H9 (cell line): Measurements from ENCODE around the gene SLC35F6. TPM values are rescaled to one million over a fixed set of nuclear protein-coding genes. Genes with fewer than 3 reads are reported as not detected.

Experiments used
- DNase-seq: peaks from one replicate; pipeline ENCODE4 v3.0.0-alpha.2; 2017
- H2AFZ ChIP-seq: one replicate; pipeline ENCODE4 v1.6.1; 2013; ENCODE audit warnings: mild to moderate bottlenecking, low read length, control low read depth, moderate library complexity
- H2AK5ac ChIP-seq: 2 replicates; pipeline ENCODE4 v1.6.1; 2013; ENCODE audit warnings: low read length, control low read depth, mixed read lengths; ENCODE audit not compliant: insufficient read length
- H2BK120ac ChIP-seq: one replicate; pipeline ENCODE4 v1.6.1; 2013; ENCODE audit warnings: low read depth, mild to moderate bottlenecking, low read length, control low read depth, inconsistent platforms; ENCODE audit not compliant: poor library complexity, severe bottlenecking
- H2BK12ac ChIP-seq: 2 replicates; pipeline ENCODE4 v1.6.1; 2013; ENCODE audit warnings: low read length, control low read depth, mixed read lengths, low read depth; ENCODE audit not compliant: insufficient read length
- H2BK15ac ChIP-seq: 2 replicates; pipeline ENCODE4 v1.6.1; 2013; ENCODE audit warnings: low read depth, low read length, control low read depth
- H2BK20ac ChIP-seq: one replicate; pipeline ENCODE4 v1.6.1; 2013; ENCODE audit warnings: low read depth, mild to moderate bottlenecking, low read length, control low read depth, inconsistent platforms; ENCODE audit not compliant: poor library complexity, severe bottlenecking
- H2BK5ac ChIP-seq: 2 replicates; pipeline ENCODE4 v1.6.1; 2013; ENCODE audit warnings: low read length, control low read depth, mixed read lengths; ENCODE audit not compliant: insufficient read length
- H3K14ac ChIP-seq: 2 replicates; pipeline ENCODE4 v1.6.1; 2013; ENCODE audit warnings: low read length, control low read depth; ENCODE audit not compliant: insufficient read depth
- H3K18ac ChIP-seq: 2 replicates; pipeline ENCODE4 v1.6.1; 2013; ENCODE audit warnings: low read depth, mild to moderate bottlenecking, mixed read lengths, low read length, control low read depth; ENCODE audit not compliant: insufficient read length
- H3K23ac ChIP-seq: 2 replicates; pipeline ENCODE4 v1.6.1; 2013; ENCODE audit warnings: low read length, control low read depth, mixed read lengths, low read depth; ENCODE audit not compliant: insufficient read length
- H3K23me2 ChIP-seq: 2 replicates; pipeline ENCODE4 v1.6.1; 2013; ENCODE audit warnings: low read depth, mild to moderate bottlenecking, mixed read lengths, low read length, control low read depth; ENCODE audit not compliant: insufficient read length, poor library complexity, severe bottlenecking
- H3K27ac ChIP-seq: 2 replicates; pipeline ENCODE4 v1.5.1; 2013; ENCODE audit warnings: low read length, control low read depth, mixed read lengths, low read depth; ENCODE audit not compliant: insufficient read length
- H3K27me3 ChIP-seq: 2 replicates; pipeline ENCODE4 v1.6.1; 2013; ENCODE audit warnings: low read length, control low read depth, inconsistent platforms; ENCODE audit not compliant: insufficient read depth
- H3K4ac ChIP-seq: 2 replicates; pipeline ENCODE4 v1.6.1; 2013; ENCODE audit warnings: low read depth, mild to moderate bottlenecking, control low read depth, inconsistent platforms, low read length, moderate library complexity
- H3K4me1 ChIP-seq: 2 replicates; pipeline ENCODE4 v1.6.1; 2013; ENCODE audit warnings: low read length, control low read depth, inconsistent platforms; ENCODE audit not compliant: insufficient read depth
- H3K4me2 ChIP-seq: 2 replicates; pipeline ENCODE4 v1.6.1; 2013; ENCODE audit warnings: low read length, control low read depth, mixed read lengths; ENCODE audit not compliant: insufficient read length, insufficient read depth
- H3K56ac ChIP-seq: 2 replicates; pipeline ENCODE4 v1.6.1; 2013; ENCODE audit warnings: low read depth, mild to moderate bottlenecking, mixed read lengths, low read length, control low read depth; ENCODE audit not compliant: insufficient read length
- H3K79me1 ChIP-seq: 2 replicates; pipeline ENCODE4 v1.6.1; 2013; ENCODE audit warnings: low read depth, mild to moderate bottlenecking, moderate library complexity, low read length, control low read depth, inconsistent platforms; ENCODE audit not compliant: insufficient read depth, poor library complexity, severe bottlenecking
- H3K79me2 ChIP-seq: 2 replicates; pipeline ENCODE4 v1.6.1; 2013; ENCODE audit warnings: low read length, control low read depth, inconsistent platforms; ENCODE audit not compliant: insufficient read depth
- H3K9ac ChIP-seq: 2 replicates; pipeline ENCODE4 v1.6.1; 2013; ENCODE audit warnings: low read length, control low read depth, mixed read lengths; ENCODE audit not compliant: insufficient read length; ENCODE audit errors: extremely low read depth
- H3K9me3 ChIP-seq: one replicate; pipeline ENCODE4 v1.6.1; 2013; ENCODE audit warnings: low read depth, low read length, inconsistent platforms; ENCODE audit not compliant: control insufficient read depth
- H3T11ph ChIP-seq: one replicate; pipeline ENCODE4 v1.6.1; 2013; ENCODE audit warnings: mild to moderate bottlenecking, low read length, control low read depth, inconsistent platforms
- H4K20me1 ChIP-seq: one replicate; pipeline ENCODE4 v1.6.1; 2013; ENCODE audit not compliant: control insufficient read depth, insufficient read length, insufficient read depth
- H4K5ac ChIP-seq: 2 replicates; pipeline ENCODE4 v1.6.1; 2013; ENCODE audit warnings: low read depth, mild to moderate bottlenecking, mixed read lengths, low read length, control low read depth; ENCODE audit not compliant: insufficient read length
- H4K8ac ChIP-seq: replicated peaks from 2 replicates; pipeline ENCODE4 v1.6.1; 2013; ENCODE audit warnings: low read length, control low read depth, mixed read lengths, low read depth; ENCODE audit not compliant: insufficient read length
- H4K91ac ChIP-seq: 2 replicates; pipeline ENCODE4 v1.6.1; 2013; ENCODE audit warnings: low read depth, mild to moderate bottlenecking, moderate library complexity, mixed read lengths, low read length, control low read depth; ENCODE audit not compliant: insufficient read length
- H3K27ac Mint-ChIP-seq, 3 experiments: 2 replicates in 2 of 3; 3 replicates in 1 of 3; pipeline ENCODE4 v1.8.0; 2020 to 2021; ENCODE audit warnings: mixed read lengths in 3 of 3, mild to moderate bottlenecking in 1 of 3, moderate library complexity in 1 of 3
- H3K27me3 Mint-ChIP-seq: 2 replicates; pipeline ENCODE4 v1.8.0; 2021; ENCODE audit warnings: low read depth, mild to moderate bottlenecking, moderate library complexity, mixed read lengths
- H3K36me3 Mint-ChIP-seq, 3 experiments: 2 replicates in 2 of 3; 3 replicates in 1 of 3; pipeline ENCODE4 v1.8.0; 2020 to 2021; ENCODE audit warnings: low read depth in 3 of 3, mixed read lengths in 3 of 3; ENCODE audit not compliant: insufficient read depth in 1 of 3
- H3K4me1 Mint-ChIP-seq, 2 experiments: 2 replicates each; pipeline ENCODE4 v1.8.0; 2020; ENCODE audit warnings: mixed read lengths in 2 of 2
- H3K4me3 Mint-ChIP-seq, 2 experiments: 2 replicates in 1 of 2; 3 replicates in 1 of 2; pipeline ENCODE4 v1.8.0; 2020 to 2021; ENCODE audit warnings: mild to moderate bottlenecking in 2 of 2, mixed read lengths in 2 of 2, moderate library complexity in 1 of 2
- H3K9me3 Mint-ChIP-seq, 2 experiments: 2 replicates in 1 of 2; 3 replicates in 1 of 2; pipeline ENCODE4 v1.8.0; 2020; ENCODE audit warnings: mild to moderate bottlenecking in 2 of 2, mixed read lengths in 2 of 2, moderate library complexity in 1 of 2
- CTCF ChIP-seq: fragments of 200-600 bp; sonication (generic); conservative IDR thresholded peaks from 3 replicates; pipeline ENCODE4 v1.8.0; 2021; ENCODE audit warnings: antibody characterized with exemption, mild to moderate bottlenecking
- WGBS: extraction: QIAGEN DNeasy Blood & Tissue Kit; methylation state at CpG from one replicate; pipeline ENCODE4 v1.1.7; 2013; ENCODE audit warnings: missing lambda C conversion rate, low lambda C conversion rate, mixed read lengths; ENCODE audit not compliant: insufficient read length; ENCODE audit errors: extremely low coverage; 5-methylcytosine and 5-hydroxymethylcytosine counted together
- total RNA-seq: library from RNA; stranded (reverse); gene quantifications from 2 replicates; pipeline ENCODE4 v1.2.1, GENCODE V29; 2021

SLC35F6 gene
- total RNA-seq, 1 experiment from 2014 or later, result 15.7 TPM

- no peak overlapping the region for H2BK12ac ChIP-seq
- no peak overlapping the region for H4K8ac ChIP-seq
- H3T11ph ChIP-seq, result no peak overlapping the region
- H2AFZ ChIP-seq, result no peak overlapping the region
- Mint-ChIP-seq H3K27me3 (peaks cover 10% of the 10 kb centered on the region), H3K4me3 (no peak overlapping the region), H3K4me1 (peaks cover 6 to 7% of the 10 kb centered on the region in 2 experiments; a peak in 3 of 4 replicates), H3K27ac (no peak overlapping the region), H3K36me3 (no peaks in the 10 kb centered on the region), H3K9me3 (peaks cover 4 to 5% of the 10 kb centered on the region in 2 experiments; a peak in 1 of 5 replicates)
- no peak for TF ChIP-seq CTCF
- H3K9ac ChIP-seq, result no peak overlapping the region
- H3K14ac ChIP-seq, result no peak overlapping the region
- H2BK5ac ChIP-seq, result no peak overlapping the region
- H3K4me1 ChIP-seq, result no peaks in the 10 kb centered on the region
- no peak overlapping the region for H3K27ac ChIP-seq
- no peaks in the 10 kb centered on the region for H3K9me3 ChIP-seq
- H4K5ac ChIP-seq, result no peak overlapping the region
- no peak overlapping the region for H2AK5ac ChIP-seq
- H3K23ac ChIP-seq, result no peak overlapping the region
- no peak overlapping the region for H3K4me2 ChIP-seq
- no peak overlapping the region for H2BK120ac ChIP-seq
- H2BK20ac ChIP-seq, result no peak overlapping the region
- H3K79me2 ChIP-seq, result no peaks in the 10 kb centered on the region
- no peaks in the 10 kb centered on the region for H3K27me3 ChIP-seq
- H3K23me2 ChIP-seq, result no peaks in the 10 kb centered on the region
- no peak overlapping the region for H3K4ac ChIP-seq
- no peak overlapping the region for H3K56ac ChIP-seq
- H2BK15ac ChIP-seq, result no peak overlapping the region
- H3K18ac ChIP-seq, result no peak overlapping the region
- no peak for DNase-seq
- H3K79me1 ChIP-seq, result no peaks in the 10 kb centered on the region
- no CpG with 5 or more reads among the region's 5 CpGs for WGBS
- no peak overlapping the region for H4K91ac ChIP-seq
- H4K20me1 ChIP-seq, result no peaks in the 10 kb centered on the region
These were observed 54.2 kb downstream of the SLC35F6 start for GRCh38 chr2:26818255-26818654.
